Measurements from ENCODE around the gene NPSR1.

The NPSR1 gene

DNA sequence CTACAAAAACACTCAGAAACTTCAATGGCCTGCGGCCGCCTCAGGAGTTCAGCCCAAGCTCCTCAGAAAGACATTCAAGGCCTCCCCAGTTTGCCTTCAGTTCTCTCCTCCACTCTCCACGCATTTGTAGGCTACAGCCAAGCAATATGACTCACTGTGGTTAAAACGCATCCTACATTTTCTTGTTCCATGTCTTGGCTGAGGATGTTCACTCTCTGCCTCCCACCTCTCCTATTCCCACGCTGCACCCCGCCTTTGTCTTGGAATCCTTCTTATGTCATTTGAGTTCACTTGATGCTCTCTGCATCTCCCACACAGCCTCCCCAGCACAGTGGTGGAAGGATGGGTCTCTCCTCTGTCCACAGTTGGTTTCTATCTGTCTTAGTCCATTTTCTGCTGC lies 184.8 kb downstream of the NPSR1 start:
- ChIA-PET POLR2A (no interaction called here), CTCF (no interaction called here)
- DNase-seq (ENCODE audit: extremely low spot score) = no peak
- TF ChIP-seq L3MBTL2 (conservative IDR thresholded peaks at IDR 0.05) (no peak), FOXK2 (IDR thresholded peaks at IDR 0.05) (no peak), SUZ12 (IDR thresholded peaks at IDR 0.05) (no peak), TARDBP (IDR thresholded peaks at IDR 0.05) (no peak), SP1 (IDR thresholded peaks at IDR 0.05) (no peak), NFRKB (IDR thresholded peaks at IDR 0.05) (no peak), ARNT (IDR thresholded peaks at IDR 0.05) (no peak), LEF1 (IDR thresholded peaks at IDR 0.05; ENCODE audit: borderline replicate concordance) (no peak), ZNF384 (IDR thresholded peaks at IDR 0.05) (no peak), BHLHE40 (IDR thresholded peaks at IDR 0.05; ENCODE audit: borderline replicate concordance) (no peak), FOXA1 (IDR thresholded peaks at IDR 0.05) (no peak), FOXM1 (IDR thresholded peaks at IDR 0.05; ENCODE audit: borderline replicate concordance) (no peak), HDGF (IDR thresholded peaks at IDR 0.05; ENCODE audit: borderline replicate concordance) (no peak), CTBP1 (IDR thresholded peaks at IDR 0.05; ENCODE audit: borderline replicate concordance) (no peak), ELF4 (IDR thresholded peaks at IDR 0.05) (no peak)
- TF ChIP-seq, protein P1, sequence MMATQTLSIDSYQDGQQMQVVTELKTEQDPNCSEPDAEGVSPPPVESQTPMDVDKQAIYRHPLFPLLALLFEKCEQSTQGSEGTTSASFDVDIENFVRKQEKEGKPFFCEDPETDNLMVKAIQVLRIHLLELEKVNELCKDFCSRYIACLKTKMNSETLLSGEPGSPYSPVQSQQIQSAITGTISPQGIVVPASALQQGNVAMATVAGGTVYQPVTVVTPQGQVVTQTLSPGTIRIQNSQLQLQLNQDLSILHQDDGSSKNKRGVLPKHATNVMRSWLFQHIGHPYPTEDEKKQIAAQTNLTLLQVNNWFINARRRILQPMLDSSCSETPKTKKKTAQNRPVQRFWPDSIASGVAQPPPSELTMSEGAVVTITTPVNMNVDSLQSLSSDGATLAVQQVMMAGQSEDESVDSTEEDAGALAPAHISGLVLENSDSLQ (IDR thresholded peaks at IDR 0.05) = no peak

- no peak for TF ChIP-seq SP1 (IDR thresholded peaks at IDR 0.05)
- no peak for TF ChIP-seq L3MBTL2 (conservative IDR thresholded peaks at IDR 0.05)
- no peak for TF ChIP-seq TARDBP (IDR thresholded peaks at IDR 0.05)
- no peak for TF ChIP-seq FOXK2 (IDR thresholded peaks at IDR 0.05)
- TF ChIP-seq NFRKB (IDR thresholded peaks at IDR 0.05) = no peak
- TF ChIP-seq ZNF384 (IDR thresholded peaks at IDR 0.05) = no peak
- TF ChIP-seq FOXA1 (IDR thresholded peaks at IDR 0.05) = no peak
- no peak for DNase-seq (ENCODE audit: extremely low spot score)
- CTCF ChIA-PET = no interaction called here
- POLR2A ChIA-PET = no interaction called here
These were observed 186.4 kb downstream of the NPSR1 start for GRCh38 chr7:34844406-34844805.

DNA sequence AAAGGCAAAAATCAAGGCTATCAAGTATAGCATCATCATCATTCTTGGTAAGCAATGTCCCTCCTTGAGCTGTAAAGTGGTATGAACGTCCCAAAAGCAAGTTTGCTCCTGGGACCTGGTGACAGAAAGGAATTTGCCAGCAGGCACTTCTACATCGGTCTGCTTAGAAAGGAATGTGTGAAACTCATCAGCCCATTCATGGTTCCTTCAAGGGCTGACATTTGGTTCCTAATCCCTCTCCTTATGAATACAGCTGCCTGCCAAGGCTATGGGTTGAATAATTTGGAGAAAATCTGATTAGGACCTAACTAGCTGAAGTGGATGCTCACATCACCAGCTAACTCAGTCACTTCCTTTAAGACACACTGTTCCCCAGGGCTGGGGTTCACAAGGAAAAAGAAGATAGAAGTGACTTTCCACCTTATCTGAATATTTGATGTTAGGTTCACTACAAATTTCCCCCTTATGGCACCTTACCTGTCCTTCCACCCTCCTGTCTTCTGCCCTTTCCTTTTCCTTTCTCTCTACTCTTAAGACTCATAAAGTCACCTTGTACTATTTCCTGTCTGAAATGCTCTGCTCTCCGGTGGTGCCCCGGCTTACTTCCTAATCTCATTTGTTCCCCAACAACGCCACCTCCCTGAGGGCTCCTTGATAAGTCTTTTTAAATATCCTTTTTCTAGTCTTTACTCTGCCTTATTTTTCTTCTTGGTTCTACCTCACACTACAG lies 187.1 kb downstream of the NPSR1 start:
- ChIA-PET POLR2A (no interaction called here), CTCF (no interaction called here)
- TF ChIP-seq TARDBP (IDR thresholded peaks at IDR 0.05) = no peak
- no peak for TF ChIP-seq LEF1 (IDR thresholded peaks at IDR 0.05; ENCODE audit: borderline replicate concordance)
- no peak for TF ChIP-seq BHLHE40 (IDR thresholded peaks at IDR 0.05; ENCODE audit: borderline replicate concordance)
- TF ChIP-seq NFRKB (IDR thresholded peaks at IDR 0.05) = no peak
- TF ChIP-seq FOXM1 (IDR thresholded peaks at IDR 0.05; ENCODE audit: borderline replicate concordance) = no peak
- no peak for TF ChIP-seq L3MBTL2 (conservative IDR thresholded peaks at IDR 0.05)
- DNase-seq (ENCODE audit: extremely low spot score) = no peak

DNA sequence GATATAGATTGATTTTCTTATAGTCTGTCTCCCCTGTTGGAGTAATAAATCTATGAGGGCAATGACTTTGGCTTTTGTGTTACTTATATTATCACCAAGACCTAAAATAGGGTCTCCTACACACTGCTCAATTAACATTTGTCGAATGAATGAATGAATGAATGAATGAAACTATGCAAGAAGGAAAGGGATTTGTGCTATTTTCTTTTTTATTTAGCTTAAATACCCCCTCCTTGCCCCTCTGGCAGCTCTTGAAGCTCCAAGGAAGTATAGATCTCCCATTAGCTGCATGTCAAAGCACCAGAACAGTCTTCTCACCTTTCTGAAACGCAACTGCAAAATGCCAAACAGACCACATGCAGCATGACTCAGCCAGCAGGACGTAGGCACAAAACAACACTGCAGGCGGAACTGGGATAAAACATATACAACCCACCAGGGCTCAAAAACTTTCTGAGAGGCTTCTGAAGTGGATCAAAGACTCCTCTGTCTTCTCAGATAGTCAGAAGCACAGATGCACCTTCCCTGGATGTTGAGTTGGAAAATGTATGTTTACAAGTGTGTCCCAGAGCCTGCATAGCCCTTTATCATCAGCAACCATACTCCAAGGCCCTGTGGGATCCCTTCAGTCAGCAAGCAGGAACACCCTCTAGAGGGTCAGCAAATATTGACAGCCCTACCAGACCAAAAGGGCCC lies 187.8 kb downstream of the NPSR1 start:
- CTCF ChIA-PET = interaction anchor here (0.5 kb wide), 1 partner anchor 15 kb away, joined by 3 read pairs; no protein-coding TSS in a partner anchor
- POLR2A ChIA-PET = no interaction called here
- TF ChIP-seq, protein P1 (IDR thresholded peaks at IDR 0.05) = no peak
- no peak for TF ChIP-seq L3MBTL2 (conservative IDR thresholded peaks at IDR 0.05)
- TF ChIP-seq FOXM1 (IDR thresholded peaks at IDR 0.05; ENCODE audit: borderline replicate concordance) = no peak
- no peak for TF ChIP-seq TARDBP (IDR thresholded peaks at IDR 0.05)
- no peak for TF ChIP-seq ZNF384 (IDR thresholded peaks at IDR 0.05)
- TF ChIP-seq ARNT (IDR thresholded peaks at IDR 0.05) = no peak
- TF ChIP-seq BHLHE40 (IDR thresholded peaks at IDR 0.05; ENCODE audit: borderline replicate concordance) = no peak
- TF ChIP-seq CTBP1 (IDR thresholded peaks at IDR 0.05; ENCODE audit: borderline replicate concordance) = no peak
- no peak for TF ChIP-seq NFRKB (IDR thresholded peaks at IDR 0.05)
- no peak for TF ChIP-seq SP1 (IDR thresholded peaks at IDR 0.05)
- TF ChIP-seq LEF1 (IDR thresholded peaks at IDR 0.05; ENCODE audit: borderline replicate concordance) = no peak
- no peak for TF ChIP-seq HDGF (IDR thresholded peaks at IDR 0.05; ENCODE audit: borderline replicate concordance)
- TF ChIP-seq SUZ12 (IDR thresholded peaks at IDR 0.05) = no peak
- no peak for TF ChIP-seq FOXA1 (IDR thresholded peaks at IDR 0.05)
- TF ChIP-seq FOXK2 (IDR thresholded peaks at IDR 0.05) = no peak
- TF ChIP-seq ELF4 (IDR thresholded peaks at IDR 0.05) = no peak
- no peak for DNase-seq (ENCODE audit: extremely low spot score)

DNA sequence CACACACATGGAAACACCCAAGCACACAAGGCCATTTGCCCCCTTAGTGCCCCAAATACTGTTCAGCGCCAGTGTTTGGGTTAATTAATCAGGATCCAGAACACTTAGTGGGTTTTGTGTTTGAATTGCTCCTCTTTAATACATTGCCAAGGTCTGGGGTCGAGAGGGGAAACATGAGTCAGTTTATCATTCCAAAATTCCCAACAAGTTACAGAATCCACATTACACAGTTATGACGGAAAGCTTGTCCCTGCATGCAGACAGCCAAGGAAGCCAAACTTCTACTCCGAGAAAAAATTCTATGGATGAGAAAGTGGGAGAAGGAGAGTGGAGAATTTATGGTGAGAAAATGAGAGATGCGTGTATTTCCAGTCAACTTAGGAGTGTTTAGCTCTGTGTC lies 189.0 kb downstream of the NPSR1 start:
- no peak for TF ChIP-seq HDGF (IDR thresholded peaks at IDR 0.05; ENCODE audit: borderline replicate concordance)
- no peak for TF ChIP-seq LEF1 (IDR thresholded peaks at IDR 0.05; ENCODE audit: borderline replicate concordance)
- TF ChIP-seq FOXM1 (IDR thresholded peaks at IDR 0.05; ENCODE audit: borderline replicate concordance) = no peak
- no peak for TF ChIP-seq SUZ12 (IDR thresholded peaks at IDR 0.05)
- no peak for TF ChIP-seq CTBP1 (IDR thresholded peaks at IDR 0.05; ENCODE audit: borderline replicate concordance)
- ChIA-PET POLR2A (no interaction called here), CTCF (no interaction called here)
- DNase-seq (ENCODE audit: extremely low spot score) = no peak

DNA sequence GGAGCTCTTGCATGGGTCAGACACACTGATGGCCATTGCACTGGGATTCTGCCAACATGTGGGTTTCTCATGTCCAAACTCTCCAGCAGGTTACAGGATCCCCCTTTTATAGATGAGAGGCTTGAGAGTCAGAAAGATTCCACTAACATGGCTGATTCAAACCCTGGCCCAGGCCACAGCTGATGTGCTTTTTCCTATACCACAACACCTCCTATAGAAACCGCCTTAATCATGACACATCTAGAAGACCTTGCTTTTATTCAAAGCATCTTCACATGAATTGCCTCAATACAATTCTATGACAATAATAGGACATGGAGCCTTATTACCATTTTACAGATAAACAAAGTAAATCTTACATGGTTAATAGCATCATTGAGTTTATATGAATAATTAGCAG lies 190.7 kb downstream of the NPSR1 start:
- DNase-seq (ENCODE audit: extremely low spot score) = no peak
- ChIA-PET POLR2A (no interaction called here), CTCF (no interaction called here)
- TF ChIP-seq SUZ12 (IDR thresholded peaks at IDR 0.05) (no peak), ELF4 (IDR thresholded peaks at IDR 0.05) (no peak), LEF1 (IDR thresholded peaks at IDR 0.05; ENCODE audit: borderline replicate concordance) (no peak), FOXK2 (IDR thresholded peaks at IDR 0.05) (no peak), HDGF (IDR thresholded peaks at IDR 0.05; ENCODE audit: borderline replicate concordance) (no peak)
- TF ChIP-seq, protein P1 (IDR thresholded peaks at IDR 0.05) = no peak
